Stimulated activated CD8-positive, alpha-beta memory T cell treated with anti-CD3 and anti-CD28 coated beads, Interleukin-15, amount 100 ng/mL, for 24 hours (primary cell): ENCODE data around the gene ABLIM2.

Experiments used
- DNase-seq: peaks from one replicate; pipeline ENCODE4 v3.0.0-alpha.2; 2020; ENCODE audit warnings: low read depth

The ABLIM2 gene

GRCh38 chr4:8119877-8120276 lies 38.7 kb downstream of the ABLIM2 start:
- DNase-seq, result no peak

GRCh38 chr4:8118531-8118930 lies 40.1 kb downstream of the ABLIM2 start:
- no peak for DNase-seq

DNA sequence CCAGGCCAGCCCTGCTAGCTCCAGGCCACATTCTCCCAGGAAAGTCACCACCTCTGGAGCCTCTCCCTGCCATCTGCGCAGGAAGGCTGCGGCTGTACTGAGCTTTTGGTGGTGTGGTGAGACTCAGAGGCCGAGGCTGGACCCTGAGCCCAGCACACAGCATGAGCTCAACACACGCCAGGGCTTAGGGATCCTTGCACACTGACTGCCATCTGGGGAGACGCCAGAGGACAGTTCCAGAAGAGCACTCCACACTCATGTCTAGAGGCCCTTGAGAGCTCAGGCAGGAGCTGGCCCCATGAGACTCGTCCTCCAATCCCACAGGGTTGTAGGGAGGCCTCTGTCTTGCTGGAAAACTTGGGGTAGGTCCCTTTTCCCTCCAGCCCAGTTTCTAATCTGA lies 40.6 kb downstream of the ABLIM2 start:
- DNase-seq, result no peak

- DNase-seq, result no peak
Observed at GRCh38 chr4:8117278-8117682, 41.3 kb downstream of the ABLIM2 start.

DNA sequence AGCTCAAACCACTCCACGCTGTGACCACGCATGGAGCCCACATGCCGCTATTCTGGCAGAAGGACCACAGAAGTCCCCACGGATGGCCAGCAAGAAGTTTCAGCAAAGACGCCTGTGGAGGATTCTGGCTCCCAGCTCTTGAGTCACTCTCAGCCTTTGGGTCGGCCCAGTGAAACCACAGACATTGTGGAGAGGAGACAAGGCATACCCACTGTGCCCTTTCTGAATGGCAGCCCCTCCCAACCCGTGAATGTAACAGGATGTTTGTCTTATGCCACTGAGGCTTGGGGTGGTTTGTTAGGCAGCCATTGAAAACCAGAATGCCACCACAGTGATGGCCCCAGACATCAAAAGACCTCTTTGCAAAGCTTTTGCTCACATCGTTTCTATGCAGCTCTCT lies 42.7 kb downstream of the ABLIM2 start:
- no peak for DNase-seq

DNA sequence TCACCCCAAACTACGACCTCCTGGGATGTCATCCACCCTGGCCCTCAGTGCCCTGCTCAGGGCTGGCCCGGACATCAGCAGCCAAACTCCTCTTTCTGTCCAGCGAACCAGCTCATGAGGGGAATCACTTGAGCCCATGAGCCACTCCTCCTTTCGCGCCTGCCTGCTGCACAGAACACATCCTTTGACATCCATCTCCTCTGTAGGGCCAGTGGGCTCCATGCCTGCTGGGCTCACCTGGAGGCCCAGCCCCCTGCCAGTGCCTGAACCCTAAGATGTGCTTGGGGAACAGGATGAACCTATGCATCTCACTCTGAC lies 43.5 kb downstream of the ABLIM2 start:
- no peak for DNase-seq

GRCh38 chr4:8114456-8115202 lies 44.0 kb downstream of the ABLIM2 start:
- DNase-seq, result no peak

DNA sequence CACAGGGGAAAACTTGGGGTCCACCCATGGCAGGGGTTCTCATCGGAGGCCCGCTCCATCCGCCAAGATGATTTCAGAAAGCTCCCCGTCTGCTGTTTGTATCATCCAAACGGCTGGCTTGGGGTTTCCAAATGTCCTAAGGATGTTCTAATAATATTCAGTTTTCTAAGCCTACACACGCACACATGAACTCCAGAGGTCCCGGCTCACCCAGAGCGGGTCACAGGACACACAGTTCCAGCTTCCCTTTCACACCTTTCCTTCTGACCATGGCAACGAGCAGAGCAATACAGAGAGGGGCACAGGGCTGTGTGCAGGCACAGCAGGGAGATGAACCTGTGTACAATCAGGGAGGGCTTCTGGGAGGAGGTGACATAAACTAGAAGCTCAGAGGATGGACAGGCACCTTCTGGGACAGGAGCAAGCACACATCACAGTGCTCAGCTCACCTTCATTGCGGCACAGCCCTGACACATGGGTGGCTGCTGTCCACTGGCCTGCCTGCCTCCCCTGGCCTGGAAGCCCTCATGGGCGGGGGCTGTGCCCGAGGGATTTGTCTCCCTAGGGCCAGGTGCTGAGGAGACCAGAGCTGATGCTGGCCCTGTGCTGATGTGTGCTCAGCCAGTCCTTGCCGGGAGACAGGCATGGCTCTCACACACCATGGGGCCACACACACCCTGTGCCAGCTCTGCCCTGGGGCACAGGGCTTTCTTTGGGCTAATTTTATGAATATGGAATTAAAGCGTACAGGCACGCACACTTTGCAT lies 44.8 kb downstream of the ABLIM2 start:
- no peak for DNase-seq

- no peak for DNase-seq
Observed at GRCh38 chr4:8112672-8113071, 45.9 kb downstream of the ABLIM2 start.

GRCh38 chr4:8112036-8112576 lies 46.5 kb downstream of the ABLIM2 start:
- no peak for DNase-seq

- no peak for DNase-seq
Observed at GRCh38 chr4:8110071-8110986, 48.3 kb downstream of the ABLIM2 start.

GRCh38 chr4:8109406-8110065 lies 49.1 kb downstream of the ABLIM2 start:
- no peak for DNase-seq

DNA sequence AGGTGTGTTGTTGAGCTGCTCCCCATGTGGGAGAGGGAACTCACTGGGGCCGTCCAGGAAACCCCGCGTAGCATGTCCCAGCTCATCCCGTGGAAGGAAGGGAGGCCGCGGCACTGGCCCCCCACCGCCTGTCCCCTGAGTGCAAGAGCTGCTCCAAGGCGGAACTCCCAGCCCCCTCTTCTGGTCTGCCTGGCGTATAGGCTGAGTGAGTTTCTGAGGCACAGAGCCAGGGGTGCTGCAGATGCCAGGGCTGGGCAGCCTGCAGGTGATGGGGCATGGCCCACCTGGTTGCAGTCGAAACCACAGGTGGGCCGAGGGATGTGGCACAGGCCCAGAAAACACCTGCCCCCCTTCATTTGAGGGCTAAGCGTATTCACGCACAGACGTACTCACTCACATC lies 49.6 kb downstream of the ABLIM2 start:
- DNase-seq, result no peak

DNA sequence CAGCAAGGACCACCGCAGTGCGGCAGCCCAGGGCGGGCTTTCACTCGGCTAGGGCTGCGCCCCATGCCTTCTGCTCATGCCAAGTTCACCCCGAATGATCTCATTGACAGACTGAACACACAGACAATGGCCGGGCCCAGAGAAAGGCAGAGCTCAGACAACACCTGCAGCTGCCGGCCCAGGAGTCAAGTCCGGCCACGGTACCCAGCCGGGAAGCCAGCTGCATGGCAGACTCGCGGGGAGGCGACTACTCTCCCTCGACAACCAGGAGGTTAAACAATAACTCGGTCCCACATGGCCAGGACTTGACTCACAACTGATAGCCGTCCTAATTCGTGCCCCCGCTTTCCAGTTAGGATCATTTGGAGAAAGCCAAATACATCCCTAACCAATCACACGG lies 50.4 kb downstream of the ABLIM2 start:
- no peak for DNase-seq

GRCh38 chr4:8107146-8107657 lies 51.4 kb downstream of the ABLIM2 start:
- DNase-seq, result no peak

GRCh38 chr4:8106451-8107025 lies 52.1 kb downstream of the ABLIM2 start:
- no peak for DNase-seq

DNA sequence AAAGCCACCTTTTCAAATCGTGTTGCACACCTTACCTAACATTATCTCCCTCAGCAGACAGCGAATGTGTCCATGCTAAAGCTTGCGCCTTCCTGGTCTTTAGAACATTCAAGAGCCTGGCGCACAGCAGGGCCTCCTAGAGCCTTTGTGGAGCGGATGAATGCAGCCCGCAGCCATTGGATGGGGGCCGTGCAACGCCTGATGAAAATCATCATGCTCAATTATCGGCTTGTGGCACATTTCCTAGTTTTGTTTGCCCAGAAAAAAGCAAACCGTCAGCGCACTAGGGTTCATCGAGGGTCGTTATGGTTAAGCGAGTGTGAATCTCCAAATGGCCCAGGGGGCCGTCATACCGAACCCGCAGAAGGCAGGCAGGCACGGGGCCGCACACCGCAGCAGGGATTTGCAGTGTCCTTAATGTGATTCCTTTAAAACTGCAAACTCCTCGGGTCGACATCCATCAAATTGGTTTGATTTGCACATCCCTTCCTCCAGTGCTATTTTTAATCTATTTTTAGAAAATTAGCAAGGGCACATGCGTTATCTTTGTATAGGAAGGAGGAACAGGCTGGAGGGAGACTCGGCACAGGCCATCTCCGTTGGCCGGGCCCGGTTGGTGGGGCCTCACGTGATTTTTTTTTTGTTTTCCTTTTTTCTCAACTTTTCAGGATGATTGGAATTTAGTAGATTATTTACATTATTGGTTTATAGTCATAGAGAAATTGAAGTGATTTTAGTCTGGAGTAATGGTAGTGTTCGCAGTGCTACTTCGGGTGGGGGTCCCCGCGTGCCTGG lies 53.1 kb downstream of the ABLIM2 start:
- DNase-seq, result no peak

DNA sequence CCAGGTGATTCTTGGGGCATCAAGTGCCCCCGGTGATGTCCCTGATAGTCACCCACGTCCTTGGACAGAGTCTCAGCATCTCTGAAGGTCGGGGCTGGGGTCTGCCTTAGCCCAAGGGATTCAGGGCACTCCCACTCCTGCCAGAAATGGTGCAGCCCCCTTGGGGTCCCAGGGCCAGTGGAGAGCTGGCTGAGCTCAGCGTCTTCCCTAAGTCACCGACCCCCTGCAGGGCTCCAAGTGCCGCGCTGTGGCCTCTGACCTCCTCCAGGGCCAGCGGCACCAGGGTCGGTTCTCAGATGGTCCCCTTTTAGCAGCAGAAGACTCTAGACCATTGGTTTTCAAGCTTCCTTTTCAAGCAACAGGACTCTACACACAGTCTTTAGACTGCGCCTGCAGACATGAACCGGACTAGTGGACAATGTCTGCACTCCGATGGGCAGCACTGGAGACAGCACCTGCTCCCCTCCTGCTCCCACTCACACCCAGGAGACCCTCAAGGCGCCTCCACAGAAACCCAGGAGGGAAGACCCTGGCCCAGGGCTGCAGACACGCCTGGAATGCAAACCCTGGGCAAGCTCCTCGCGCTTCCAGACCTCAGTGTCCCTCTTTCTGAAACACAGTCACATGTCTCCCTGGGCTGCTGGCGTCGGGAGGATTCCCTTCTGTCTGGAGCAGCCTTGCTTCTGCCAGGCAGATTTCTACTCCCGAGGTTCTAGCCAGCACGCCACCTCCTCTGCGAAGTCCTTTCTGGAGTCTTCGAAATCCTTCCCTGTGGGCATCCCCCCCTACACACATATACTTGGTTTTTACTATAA lies 53.9 kb downstream of the ABLIM2 start:
- DNase-seq, result no peak
